PC-3 (cell line): ENCODE data around the gene ABCC3. TPM values are rescaled to one million over a fixed set of nuclear protein-coding genes. Genes with fewer than 3 reads are reported as not detected.

Source experiments
- ATAC-seq: fragments of 200-7000 bp; cut with Tn5 transposase; 2 replicates; pipeline ENCODE4 v1.9.1; 2020; ENCODE audit warnings: mild to moderate bottlenecking, moderate library complexity
- BruUV-seq: library from RNA; stranded (reverse); fragments of 400-500 nt; replicated peaks from 2 replicates; lab custom pipeline; 2021; lab: Mats Ljungman, UMichigan
- CTCF ChIA-PET: fragments of 300-600 bp; sonication (Branson Sonifier 250); formaldehyde crosslinking; loops from one replicate; lab custom pipeline; 2022; ENCODE audit warnings: antibody characterized with exemption; lab: Charles Lee
- POLR2A ChIA-PET: fragments of 300-600 bp; sonication (Branson Sonifier 250); formaldehyde crosslinking; loops from one replicate; lab custom pipeline; 2022; ENCODE audit warnings: antibody characterized with exemption; ENCODE audit not compliant: unreplicated experiment; lab: Charles Lee
- DNase-seq: peaks from one replicate; pipeline ENCODE4 v3.0.0-alpha.2; 2015
- H2AFZ ChIP-seq: fragments of 300-600 bp; sonication (generic); 2 replicates; pipeline ENCODE4 v1.6.0; 2016; ENCODE audit warnings: antibody characterized with exemption, low read length
- H3F3A ChIP-seq: fragments of 300-600 bp; sonication (generic); one replicate; pipeline ENCODE4 v1.6.0; 2017; ENCODE audit warnings: antibody characterized with exemption, low read length, control low read depth, mild to moderate bottlenecking; ENCODE audit not compliant: unreplicated experiment
- H3K27ac ChIP-seq: fragments of 300-600 bp; sonication (generic); 2 replicates; pipeline ENCODE4 v1.5.1; 2016; ENCODE audit warnings: mild to moderate bottlenecking, low read length
- H3K27me3 ChIP-seq: fragments of 300-600 bp; sonication (generic); 2 replicates; pipeline ENCODE4 v1.6.1; 2016; ENCODE audit warnings: low read length, mixed read lengths
- H3K36me3 ChIP-seq: fragments of 300-600 bp; sonication (generic); 2 replicates; pipeline ENCODE4 v1.6.1; 2016; ENCODE audit warnings: low read depth, mixed run types, low read length, mixed read lengths
- H3K4me1 ChIP-seq: fragments of 300-600 bp; sonication (generic); 2 replicates; pipeline ENCODE4 v1.5.1; 2016; ENCODE audit warnings: low read length; ENCODE audit not compliant: insufficient read depth
- H3K4me2 ChIP-seq: fragments of 300-600 bp; sonication (generic); 2 replicates; pipeline ENCODE4 v1.6.0; 2016; ENCODE audit warnings: low read length
- H3K4me3 ChIP-seq: fragments of 300-600 bp; sonication (generic); 2 replicates; pipeline ENCODE4 v1.5.1; 2016; ENCODE audit warnings: mild to moderate bottlenecking, low read length, mixed read lengths
- H3K79me2 ChIP-seq: fragments of 300-600 bp; sonication (generic); 2 replicates; pipeline ENCODE4 v1.6.1; 2017; ENCODE audit warnings: low read length, mixed read lengths
- H3K9ac ChIP-seq: fragments of 300-600 bp; sonication (generic); 2 replicates; pipeline ENCODE4 v1.6.0; 2016; ENCODE audit warnings: mild to moderate bottlenecking, low read length
- H3K9me2 ChIP-seq: fragments of 300-600 bp; sonication (generic); replicated peaks from 2 replicates; pipeline ENCODE4 v1.6.1; 2016; ENCODE audit warnings: mixed run types, low read length, mixed read lengths
- H3K9me3 ChIP-seq: fragments of 300-600 bp; sonication (generic); 2 replicates; pipeline ENCODE4 v1.6.1; 2016; ENCODE audit warnings: low read length, mixed read lengths
- H4K20me1 ChIP-seq: fragments of 300-600 bp; sonication (generic); 2 replicates; pipeline ENCODE4 v1.6.1; 2016; ENCODE audit warnings: low read length, mixed read lengths
- EZH2 ChIP-seq: fragments of 300-600 bp; sonication (generic); IDR thresholded peaks from one replicate; pipeline ENCODE4 v1.6.1; 2017; ENCODE audit warnings: antibody characterized with exemption, mild to moderate bottlenecking, low read length; ENCODE audit not compliant: unreplicated experiment
- EZH2phosphoT487 ChIP-seq: fragments of 300-600 bp; sonication (generic); IDR thresholded peaks from 2 replicates; pipeline ENCODE4 v1.6.1; 2018; ENCODE audit warnings: mild to moderate bottlenecking, antibody characterized with exemption, low read length, borderline replicate concordance
- intact Hi-C: fragments of 100-400 bp; cut with micrococcal nuclease; formaldehyde crosslinking; loops from 2 replicates; pipeline ENCODE4 v1.9.0; 2023
- total RNA-seq: library from RNA; depleted of rRNA; stranded (reverse); fragments of >200 nt; gene quantifications from 2 replicates; pipeline ENCODE4 v1.2.3, GENCODE V29; 2014
- TF ChIP-seq, protein P1 (sequence below): fragments of 300-600 bp; sonication (generic); conservative IDR thresholded peaks from 2 replicates; pipeline ENCODE4 v1.5.1; 2017; ENCODE audit warnings: antibody characterized with exemption, low read depth, mild to moderate bottlenecking, low read length

ABCC3 gene
- total RNA-seq, 1 experiment from 2014 or later, result 50.2 TPM

DNA sequence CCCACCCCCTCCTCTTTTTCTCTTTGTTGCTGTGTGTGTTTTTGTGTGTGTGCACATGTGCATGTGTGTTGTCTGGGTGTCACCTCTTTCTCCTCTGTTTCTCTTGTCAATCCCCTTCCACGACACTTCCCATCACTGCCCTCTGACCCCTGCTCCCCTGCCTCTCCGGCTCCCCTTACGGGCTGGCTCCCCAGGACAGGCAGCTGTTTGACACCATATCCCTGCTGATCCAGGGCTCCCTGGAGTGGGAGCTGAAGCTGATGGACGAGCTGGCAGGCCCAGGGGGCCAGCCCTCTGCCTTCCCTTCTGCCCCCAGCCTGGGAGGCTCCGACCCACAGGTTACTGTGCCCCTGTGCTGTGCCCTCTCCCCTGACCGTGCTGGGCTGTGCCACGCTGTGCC lies 15.2 kb upstream of the ABCC3 start:
- H3K4me3 ChIP-seq, result no peak overlapping the region
- H3F3A ChIP-seq, result no peaks in the 10 kb centered on the region
- H3K36me3 ChIP-seq, result no peaks in the 10 kb centered on the region
- TF ChIP-seq EZH2phosphoT487, result no peak
- TF ChIP-seq, protein P1, sequence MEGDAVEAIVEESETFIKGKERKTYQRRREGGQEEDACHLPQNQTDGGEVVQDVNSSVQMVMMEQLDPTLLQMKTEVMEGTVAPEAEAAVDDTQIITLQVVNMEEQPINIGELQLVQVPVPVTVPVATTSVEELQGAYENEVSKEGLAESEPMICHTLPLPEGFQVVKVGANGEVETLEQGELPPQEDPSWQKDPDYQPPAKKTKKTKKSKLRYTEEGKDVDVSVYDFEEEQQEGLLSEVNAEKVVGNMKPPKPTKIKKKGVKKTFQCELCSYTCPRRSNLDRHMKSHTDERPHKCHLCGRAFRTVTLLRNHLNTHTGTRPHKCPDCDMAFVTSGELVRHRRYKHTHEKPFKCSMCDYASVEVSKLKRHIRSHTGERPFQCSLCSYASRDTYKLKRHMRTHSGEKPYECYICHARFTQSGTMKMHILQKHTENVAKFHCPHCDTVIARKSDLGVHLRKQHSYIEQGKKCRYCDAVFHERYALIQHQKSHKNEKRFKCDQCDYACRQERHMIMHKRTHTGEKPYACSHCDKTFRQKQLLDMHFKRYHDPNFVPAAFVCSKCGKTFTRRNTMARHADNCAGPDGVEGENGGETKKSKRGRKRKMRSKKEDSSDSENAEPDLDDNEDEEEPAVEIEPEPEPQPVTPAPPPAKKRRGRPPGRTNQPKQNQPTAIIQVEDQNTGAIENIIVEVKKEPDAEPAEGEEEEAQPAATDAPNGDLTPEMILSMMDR, result no peak
- no peak for TF ChIP-seq EZH2
- no TSS peak for BruUV-seq
- H4K20me1 ChIP-seq, result no peaks in the 10 kb centered on the region
- ChIA-PET POLR2A (no interaction called here), CTCF (no interaction called here)
- no peaks in the 10 kb centered on the region for H3K27me3 ChIP-seq
- peaks cover 3% of the 10 kb centered on the region; the same call in 1 of the 2 replicates for H3K4me1 ChIP-seq
- H2AFZ ChIP-seq, result no peak overlapping the region
- DNase-seq (no peak), ATAC-seq (no peak)
- H3K9me3 ChIP-seq, result no peaks in the 10 kb centered on the region
- H3K4me2 ChIP-seq, result no peak overlapping the region
- H3K27ac ChIP-seq, result no peak overlapping the region
- intact Hi-C loops, result no loop called here
- no peaks in the 10 kb centered on the region for H3K79me2 ChIP-seq
- H3K9ac ChIP-seq, result no peak overlapping the region
- H3K9me2 ChIP-seq, result no peaks in the 10 kb centered on the region

DNA sequence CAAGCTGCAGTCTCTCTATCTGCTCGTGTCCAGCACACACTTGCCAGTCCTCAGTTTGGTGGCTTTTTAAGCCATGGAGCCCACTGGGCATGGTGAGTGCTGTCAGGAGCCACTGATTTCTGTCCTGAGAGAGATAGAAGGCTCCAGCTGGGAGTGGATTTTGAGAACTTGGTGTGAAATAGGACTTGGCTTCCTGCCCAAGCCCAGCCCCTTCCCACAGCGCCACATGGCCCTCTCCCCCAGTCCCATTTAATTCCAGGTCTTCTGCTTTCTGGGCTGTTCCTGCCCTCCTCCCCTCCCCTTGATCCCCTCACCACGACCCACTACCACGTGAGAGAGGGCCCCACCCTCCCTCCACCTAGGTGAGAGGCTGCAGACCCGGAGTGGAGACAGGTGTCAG lies 14.4 kb upstream of the ABCC3 start:
- no peak overlapping the region for H2AFZ ChIP-seq
- DNase-seq (no peak), ATAC-seq (no peak)
- ChIA-PET CTCF (no interaction called here), POLR2A (no interaction called here)
- no peaks in the 10 kb centered on the region for H3K9me2 ChIP-seq
- no peak overlapping the region for H3K4me3 ChIP-seq
- no peaks in the 10 kb centered on the region for H3K36me3 ChIP-seq
- no peaks in the 10 kb centered on the region for H3K27me3 ChIP-seq
- no peak overlapping the region for H3K9ac ChIP-seq
- H3F3A ChIP-seq, result no peaks in the 10 kb centered on the region
- H3K4me2 ChIP-seq, result no peak overlapping the region
- peaks cover 3% of the 10 kb centered on the region; the same call in 1 of the 2 replicates for H3K4me1 ChIP-seq
- H3K27ac ChIP-seq, result no peak overlapping the region
- H3K79me2 ChIP-seq, result no peaks in the 10 kb centered on the region
- TF ChIP-seq EZH2phosphoT487, result no peak
- no peak for TF ChIP-seq EZH2
- TF ChIP-seq, protein P1, result no peak
- no peaks in the 10 kb centered on the region for H4K20me1 ChIP-seq
- H3K9me3 ChIP-seq, result no peaks in the 10 kb centered on the region
- intact Hi-C loops, result no loop called here
- no TSS peak for BruUV-seq

DNA sequence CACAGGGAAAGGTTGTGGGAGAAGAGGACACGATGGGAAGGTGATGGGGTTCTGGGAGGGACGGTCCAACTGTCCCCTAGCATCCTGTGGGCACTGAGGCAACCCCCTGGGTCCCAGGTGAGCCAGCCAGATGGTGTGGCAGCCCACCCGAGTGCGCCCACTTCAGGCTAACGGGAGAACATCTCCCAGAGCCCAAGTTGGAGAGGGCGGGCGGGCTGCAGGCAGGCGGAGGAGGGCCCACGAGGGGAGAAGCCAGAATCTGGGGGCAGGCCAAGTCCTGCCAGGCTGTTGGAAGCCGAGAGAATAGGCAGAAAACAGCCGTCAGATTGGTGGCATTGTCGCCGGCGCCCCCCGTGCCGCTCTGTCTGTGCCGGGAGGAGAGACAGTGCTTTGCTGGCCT lies 13.8 kb upstream of the ABCC3 start:
- no peak for DNase-seq
- Histone ChIP-seq H2AFZ (no peak overlapping the region), H3K27me3 (no peaks in the 10 kb centered on the region), H3K79me2 (no peaks in the 10 kb centered on the region), H3K4me1 (peaks cover 3% of the 10 kb centered on the region; the same call in 1 of the 2 replicates), H3K36me3 (no peaks in the 10 kb centered on the region), H3K9ac (no peak overlapping the region), H3K9me2 (no peaks in the 10 kb centered on the region), H3K4me2 (no peak overlapping the region), H3K4me3 (no peak overlapping the region), H3F3A (no peaks in the 10 kb centered on the region), H4K20me1 (no peaks in the 10 kb centered on the region), H3K9me3 (no peaks in the 10 kb centered on the region), H3K27ac (no peak overlapping the region)
- CTCF ChIA-PET, result no interaction called here
- intact Hi-C loops, result no loop called here
- no TSS peak for BruUV-seq
- ATAC-seq, result no peak
- POLR2A ChIA-PET, result no interaction called here
- no peak for TF ChIP-seq EZH2phosphoT487
- TF ChIP-seq, protein P1, result peak; percentile 39; the same call in 1 of the 2 replicates
- no peak for TF ChIP-seq EZH2
